SU-DHL-6 (cell line): ENCODE measurements around the gene ADAMTS7.

Experiments used
- CTCF ChIP-seq: fragments of 200-600 bp; sonication (generic); IDR thresholded peaks from one replicate; pipeline ENCODE4 v1.5.1; 2017; ENCODE audit warnings: antibody characterized with exemption, mild to moderate bottlenecking, low read length, moderate library complexity; ENCODE audit not compliant: insufficient read depth, poor library complexity, severe bottlenecking
- EZH2phosphoT487 ChIP-seq: fragments of 200-600 bp; sonication (generic), shearing (Covaris generic); conservative IDR thresholded peaks from 2 replicates; pipeline ENCODE4 v1.6.1; 2018; ENCODE audit warnings: mild to moderate bottlenecking, antibody characterized with exemption, low read length, moderate library complexity, mixed read lengths

- TF ChIP-seq CTCF (no peak), EZH2phosphoT487 (no peak)
Observed at GRCh38 chr15:78761020-78761419, 50.2 kb downstream of the ADAMTS7 start.
